Testis (tissue), 3 donors: Measurements from ENCODE around the gene SLC35B2. TPM values are rescaled to one million over a fixed set of nuclear protein-coding genes. Genes with fewer than 3 reads are reported as not detected.
A peak's percentile ranks its signal among the peaks of the same experiment; 100 is the strongest.

ENCODE experiments used
- DNase-seq: peaks from one replicate; pipeline ENCODE4 v3.0.0-alpha.2; 2019
- H3K27ac ChIP-seq, 2 donors: fragments of 200-600 bp; sonication (generic); one replicate each; pipeline ENCODE4 v1.5.1; 2019
- H3K27me3 ChIP-seq: fragments of 200-600 bp; sonication (generic); one replicate; pipeline ENCODE4 v1.5.1; 2019
- H3K36me3 ChIP-seq: fragments of 200-600 bp; sonication (generic); one replicate; pipeline ENCODE4 v1.5.1; 2017; ENCODE audit warnings: low read depth; ENCODE audit errors: missing control alignments
- H3K4me1 ChIP-seq: fragments of 200-600 bp; sonication (generic); one replicate; pipeline ENCODE4 v1.5.1; 2019
- H3K4me3 ChIP-seq, 2 donors: fragments of 200-600 bp; sonication (generic); one replicate each; pipeline ENCODE4 v1.5.1; 2017 to 2019
- H3K9me3 ChIP-seq: fragments of 200-600 bp; sonication (generic); one replicate; pipeline ENCODE4 v1.5.1; 2017
- CTCF ChIP-seq, 3 experiments: fragments of 450-650 bp in 2 of 3; fragments of 200-600 bp in 1 of 3; sonication (generic) in 1 of 3; IDR thresholded peaks; one replicate each; pipeline ENCODE4 v1.5.1; 2016 to 2019; ENCODE audit warnings: antibody characterized with exemption in 3 of 3, mild to moderate bottlenecking in 2 of 3, moderate library complexity in 1 of 3
- POLR2A ChIP-seq: fragments of 450-650 bp; IDR thresholded peaks from one replicate; pipeline ENCODE4 v1.6.1; 2017; ENCODE audit warnings: antibody characterized with exemption, mild to moderate bottlenecking, moderate library complexity
- WGBS, 2 donors: methylation state at CpG; one replicate each; pipeline ENCODE4 v1.1.5; 2018; 5-methylcytosine and 5-hydroxymethylcytosine counted together
- intact Hi-C: fragments of 100-400 bp; cut with DNase I; formaldehyde crosslinking; loops from one replicate; pipeline ENCODE4 v1.15.1; 2023; ENCODE audit warnings: low total_unique reads
- microRNA counts, 2 donors: library from miRNA; unstranded; fragments of <30 nt; microRNA quantifications; one replicate each; lab custom pipeline; 2016
- polyA plus RNA-seq: library from polyadenylated mRNA; stranded (reverse); fragments of 350-450 nt; fragmentation: Illumina TruSeq; extraction: RNeasy Lipid Tissue Mini Kit (QIAGEN cat#74804); gene quantifications from one replicate; pipeline ENCODE4 v1.2.3, GENCODE V29; 2014; ENCODE audit warnings: low read depth, low replicate concordance; ENCODE audit not compliant: insufficient read depth
- small RNA-seq, 2 donors: library from RNA; depleted of rRNA; stranded (forward); fragments of <200 nt; gene quantifications; one replicate each; pipeline ENCODE3, GENCODE V24; 2016
- total RNA-seq, 2 donors: library from RNA; depleted of rRNA; stranded (reverse); fragments of >200 nt; gene quantifications; one replicate each; pipeline ENCODE4 v1.2.3, GENCODE V29; 2016

Gene SLC35B2
- total and polyA plus RNA-seq, 3 donors from 2014 or later = 32.1 to 49.8 (median 42.4) TPM

DNA sequence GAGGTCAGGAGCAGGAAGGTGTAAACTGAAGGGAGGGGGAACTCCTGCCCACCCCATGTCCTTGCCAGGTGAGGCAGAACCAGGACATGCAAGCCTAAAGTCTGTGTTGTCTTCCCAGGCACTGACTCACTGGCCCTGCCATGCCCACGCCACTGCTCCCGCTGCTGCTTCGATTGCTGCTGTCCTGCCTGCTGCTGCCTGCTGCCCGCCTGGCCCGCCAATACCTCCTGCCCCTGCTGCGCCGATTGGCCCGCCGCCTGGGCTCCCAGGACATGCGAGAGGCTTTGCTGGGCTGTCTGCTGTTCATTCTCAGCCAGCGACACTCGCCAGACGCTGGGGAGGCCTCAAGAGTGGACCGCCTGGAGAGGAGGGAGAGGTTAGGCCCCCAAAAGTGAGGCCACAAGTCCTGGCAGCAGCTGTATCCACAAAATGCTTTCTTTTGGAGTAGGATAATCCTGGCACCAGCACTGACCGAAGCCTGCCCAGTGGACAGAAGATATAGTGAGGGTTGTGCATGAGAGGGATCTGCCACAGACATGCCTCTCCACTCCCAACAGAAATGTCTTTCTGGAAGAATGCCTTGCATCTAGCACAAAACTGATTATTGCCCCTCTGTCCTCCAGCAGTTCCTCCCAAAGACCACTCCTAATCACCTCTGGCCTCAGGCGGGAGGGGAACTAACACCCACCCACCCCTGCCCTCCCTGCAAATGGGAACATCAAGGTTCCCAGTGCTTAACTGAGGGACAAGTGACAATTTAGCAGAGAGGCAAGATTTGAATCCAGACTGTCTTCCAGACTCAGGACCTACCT, 39.8 kb downstream of the SLC35B2 start:
- no peak overlapping the region for H3K4me3 ChIP-seq
- H3K4me1 ChIP-seq = peaks cover 44% of the 10 kb centered on the region
- peak overlapping the region; percentile 61 to 92 for H3K27ac ChIP-seq
- 53 to 74% methylated on average over 16 of the region's 16 CpGs for WGBS, 2 donors
- no peaks in the 10 kb centered on the region for H3K36me3 ChIP-seq
- H3K9me3 ChIP-seq = no peaks in the 10 kb centered on the region
- intact Hi-C loops = no loop called here
- no peak for DNase-seq
- H3K27me3 ChIP-seq = no peaks in the 10 kb centered on the region
- TF ChIP-seq POLR2A = no peak

DNA sequence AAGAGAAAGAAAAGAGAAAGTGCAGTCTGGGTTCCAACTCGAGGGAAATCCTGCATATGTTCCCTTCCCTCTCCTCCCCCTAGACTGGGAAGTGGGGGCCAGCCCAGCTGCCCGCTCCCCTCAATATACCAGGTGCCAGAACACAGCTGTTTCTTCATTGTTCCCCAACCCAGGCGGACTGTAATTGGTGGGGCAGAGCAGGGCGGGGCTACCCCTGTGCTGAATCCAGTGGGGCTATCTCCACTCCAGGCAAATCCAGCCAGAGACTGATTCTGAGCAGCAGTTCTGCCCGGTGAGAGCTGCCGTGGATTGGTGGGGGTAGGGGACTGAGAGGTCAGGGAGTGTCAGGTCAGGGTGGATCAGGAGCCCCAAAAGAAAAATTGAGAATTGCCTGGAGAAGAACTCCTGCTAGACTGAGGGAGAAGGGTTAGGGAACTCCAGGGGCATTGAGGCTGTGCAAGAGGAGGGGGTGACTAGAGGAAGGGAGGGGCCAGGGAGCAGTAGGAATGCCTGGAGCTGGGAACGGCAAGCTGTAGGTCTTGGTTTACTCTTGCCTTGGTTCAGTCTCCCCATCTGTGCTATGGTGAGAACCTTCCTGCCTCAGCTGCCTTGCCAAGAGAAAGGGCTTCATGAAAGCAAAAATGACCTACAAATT, 40.5 kb downstream of the SLC35B2 start, which contains the start of gene MYMX:
TSS of gene MYMX (plus strand) at position 250 of the 655 bp plus-strand sequence. CDS start 546 bp downstream, outside the sequence.
- DNase-seq = no peak
- intact Hi-C loops = no loop called here
- peaks cover 36% of the 10 kb centered on the region for H3K4me1 ChIP-seq
- H3K4me3 ChIP-seq = no peak within 1 kb of the TSS
- H3K27me3 ChIP-seq = no peaks in the 10 kb centered on the region
- H3K9me3 ChIP-seq = no peaks in the 10 kb centered on the region
- H3K36me3 ChIP-seq = no peaks in the 10 kb centered on the region
- 30 to 41% methylated on average over 7 of the region's 7 CpGs for WGBS, 2 donors
- TF ChIP-seq POLR2A (no peak), CTCF (IDR thresholded peaks at IDR 0.05) (no peak)
- peak within 1 kb of the TSS; percentile 61 to 92 for H3K27ac ChIP-seq

DNA sequence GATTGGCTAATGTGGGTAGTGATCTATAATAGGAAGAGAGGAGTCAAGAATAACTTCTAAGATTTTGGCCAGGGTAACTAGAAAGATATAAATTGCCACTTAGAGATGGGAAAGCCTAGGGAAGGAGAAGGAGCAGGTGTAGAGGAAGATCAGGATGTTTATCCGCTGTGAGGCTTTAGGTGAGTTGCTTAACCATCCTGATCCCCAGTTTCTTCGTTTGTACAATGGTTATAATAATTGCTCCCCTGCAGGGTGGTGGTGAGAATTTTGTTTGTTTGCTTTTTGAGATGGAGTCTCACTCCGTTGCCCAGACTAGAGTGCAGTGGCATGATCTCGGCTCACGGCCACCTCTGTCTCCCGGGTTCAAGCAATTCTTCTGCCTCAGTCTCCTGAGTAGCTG, 43.0 kb downstream of the SLC35B2 start:
- intact Hi-C loops = no loop called here
- Histone ChIP-seq H3K36me3 (no peaks in the 10 kb centered on the region), H3K27ac (no peak overlapping the region), H3K27me3 (no peaks in the 10 kb centered on the region), H3K9me3 (no peaks in the 10 kb centered on the region), H3K4me3 (no peak overlapping the region), H3K4me1 (peaks cover 19% of the 10 kb centered on the region)
- DNase-seq = no peak
- TF ChIP-seq CTCF (IDR thresholded peaks at IDR 0.05) = no peak
- no peak for TF ChIP-seq POLR2A
- WGBS, 2 donors = 92 to 97% methylated on average over 6 of the region's 6 CpGs

GRCh38 chr6:44211284-44211683, 46.0 kb downstream of the SLC35B2 start:
- H3K4me1 ChIP-seq = no peaks in the 10 kb centered on the region
- H3K27me3 ChIP-seq = no peaks in the 10 kb centered on the region
- H3K4me3 ChIP-seq = no peak overlapping the region
- intact Hi-C loops = no loop called here
- no peaks in the 10 kb centered on the region for H3K9me3 ChIP-seq
- no peaks in the 10 kb centered on the region for H3K36me3 ChIP-seq
- TF ChIP-seq CTCF (IDR thresholded peaks at IDR 0.05) = no peak
- TF ChIP-seq POLR2A = no peak
- 74 to 75% methylated on average over 3 of the region's 3 CpGs for WGBS, 2 donors
- no peak overlapping the region for H3K27ac ChIP-seq
- DNase-seq = no peak

DNA sequence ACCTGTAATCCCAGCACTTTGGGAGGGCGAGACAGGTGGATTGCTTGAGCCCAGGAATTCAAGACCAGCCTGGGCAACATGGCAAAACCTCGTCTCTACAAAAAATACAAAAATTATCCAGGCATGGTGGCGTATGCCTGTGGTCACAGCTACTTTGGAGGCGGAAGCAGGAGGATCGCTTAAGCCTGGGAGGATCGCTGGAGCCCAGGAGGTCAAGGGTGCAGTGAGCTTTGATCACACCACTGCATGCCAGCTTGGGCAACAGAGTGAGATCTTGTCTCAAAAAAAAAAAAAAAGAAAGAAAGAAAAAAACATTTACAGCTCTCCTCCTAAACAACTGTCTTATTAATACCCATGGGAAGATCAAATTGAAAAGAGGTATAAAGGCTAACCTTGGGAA, 49.4 kb downstream of the SLC35B2 start:
- 87 to 90% methylated on average over 6 of the region's 6 CpGs for WGBS, 2 donors
- TF ChIP-seq POLR2A (no peak), CTCF (IDR thresholded peaks at IDR 0.05) (no peak)
- Histone ChIP-seq H3K4me3 (no peak overlapping the region), H3K4me1 (peaks cover 5% of the 10 kb centered on the region), H3K27ac (no peak overlapping the region), H3K27me3 (no peaks in the 10 kb centered on the region), H3K9me3 (no peaks in the 10 kb centered on the region), H3K36me3 (no peaks in the 10 kb centered on the region)
- intact Hi-C loops = no loop called here
- DNase-seq = no peak

MicroRNA genes within 50 kb of the gene (microRNA counts, 767-probe panel; counts per million panel counts)
- 0 to 152 counts per million in 2 donors for microRNA hsa-miR-4647 (lab: Ali Mortazavi, UCI)

Small RNAs within 50 kb of the gene (small RNA-seq; reads per million reads assigned to genes)
- 0 reads per million in 2 donors for gene RN7SL811P

Other genes with a start within 250 kb of the SLC35B2 start
- gene MRPL14, start 130.1 kb downstream of the SLC35B2 start, total RNA-seq = 10 to 100 TPM; 47.6 to 53.5 TPM
- gene MRPL14, start 130.1 kb downstream of the SLC35B2 start, polyA plus RNA-seq = 86.5 TPM
- 100 to 1,000 TPM; 139 to 170 TPM for gene TMEM63B, start 130.0 kb downstream of the SLC35B2 start, total RNA-seq
- gene TMEM63B, start 130.0 kb downstream of the SLC35B2 start, polyA plus RNA-seq = 79.0 TPM
- 10 to 100 TPM; 20.5 to 23.5 TPM for gene CAPN11, start 98.7 kb downstream of the SLC35B2 start, total RNA-seq
- gene CAPN11, start 98.7 kb downstream of the SLC35B2 start, polyA plus RNA-seq = 115 TPM
- under 1 TPM in 1 of 2 donors, not detected in 1; 0.87 TPM for gene MYMX, start 40.6 kb downstream of the SLC35B2 start, total RNA-seq
- 0.73 TPM for gene MYMX, start 40.6 kb downstream of the SLC35B2 start, polyA plus RNA-seq
- 10 to 100 TPM; 51.3 to 70.0 TPM for gene SLC29A1, start 33.9 kb downstream of the SLC35B2 start, total RNA-seq
- gene SLC29A1, start 33.9 kb downstream of the SLC35B2 start, polyA plus RNA-seq = 41.2 TPM
- gene HSP90AB1, start 10.4 kb downstream of the SLC35B2 start, total RNA-seq = 100 to 1,000 TPM; 480 to 610 TPM
- 602 TPM for gene HSP90AB1, start 10.4 kb downstream of the SLC35B2 start, polyA plus RNA-seq
- gene NFKBIE, start 8.0 kb upstream of the SLC35B2 start, total RNA-seq = 10 to 100 TPM; 18.3 to 29.2 TPM
- 13.1 TPM for gene NFKBIE, start 8.0 kb upstream of the SLC35B2 start, polyA plus RNA-seq
- 1 to 10 TPM; 1.6 to 2.8 TPM for gene TMEM151B, start 12.9 kb upstream of the SLC35B2 start, total RNA-seq
- gene TMEM151B, start 12.9 kb upstream of the SLC35B2 start, polyA plus RNA-seq = 1.3 TPM
- 10 to 100 TPM; 13.4 to 14.6 TPM for gene AARS2, start 55.8 kb upstream of the SLC35B2 start, total RNA-seq
- 6.2 TPM for gene AARS2, start 55.8 kb upstream of the SLC35B2 start, polyA plus RNA-seq
- 10 to 100 TPM; 10.7 to 13.1 TPM for gene SPATS1, start 85.1 kb upstream of the SLC35B2 start, total RNA-seq
- gene SPATS1, start 85.1 kb upstream of the SLC35B2 start, polyA plus RNA-seq = 51.7 TPM
- gene CDC5L, start 130.2 kb upstream of the SLC35B2 start, total RNA-seq = 10 to 100 TPM; 20.3 to 20.5 TPM
- gene CDC5L, start 130.2 kb upstream of the SLC35B2 start, polyA plus RNA-seq = 19.7 TPM